ENCODE data around the gene LPAR3.

GRCh38 chr1:84792421-84792820 lies 100.6 kb downstream of the LPAR3 start:
- no peak for TF ChIP-seq CTCF (conservative IDR thresholded peaks at IDR 0.05 in 1 of 2, IDR thresholded peaks at IDR 0.05 in 1 of 2; ENCODE audit: low read depth in 1 of 2, low read length in 2 of 2)
- no peak for TF ChIP-seq EZH2 (IDR thresholded peaks at IDR 0.05; ENCODE audit: low read length, missing control alignments)

All from fibroblast of lung (primary cell).